SH-SY5Y (cell line): ENCODE results near the gene TCF15.

Experiments used
- GATA2 ChIP-seq: IDR thresholded peaks from 2 replicates; pipeline ENCODE4 v1.6.1; 2011; ENCODE audit warnings: mild to moderate bottlenecking, low read depth, low read length
- GATA3 ChIP-seq: IDR thresholded peaks from 2 replicates; pipeline ENCODE4 v1.6.1; 2011; ENCODE audit warnings: low read depth, mild to moderate bottlenecking, low read length, moderate library complexity

- TF ChIP-seq GATA3 (no peak), GATA2 (no peak)
Observed at GRCh38 chr20:595330-596308, 14.5 kb downstream of the TCF15 start.
